Measurements from ENCODE around the gene RIN1. TPM values are rescaled to one million over a fixed set of nuclear protein-coding genes. Genes with fewer than 3 reads are reported as not detected.

Gene RIN1
- total and polyA plus RNA-seq, 9 of the 15 experiments (the other 6 are each of a cell fraction or from before 2014, with no cell fraction given): 0.01 to 1.2 (median 0.45) TPM; not detected in 1

DNA sequence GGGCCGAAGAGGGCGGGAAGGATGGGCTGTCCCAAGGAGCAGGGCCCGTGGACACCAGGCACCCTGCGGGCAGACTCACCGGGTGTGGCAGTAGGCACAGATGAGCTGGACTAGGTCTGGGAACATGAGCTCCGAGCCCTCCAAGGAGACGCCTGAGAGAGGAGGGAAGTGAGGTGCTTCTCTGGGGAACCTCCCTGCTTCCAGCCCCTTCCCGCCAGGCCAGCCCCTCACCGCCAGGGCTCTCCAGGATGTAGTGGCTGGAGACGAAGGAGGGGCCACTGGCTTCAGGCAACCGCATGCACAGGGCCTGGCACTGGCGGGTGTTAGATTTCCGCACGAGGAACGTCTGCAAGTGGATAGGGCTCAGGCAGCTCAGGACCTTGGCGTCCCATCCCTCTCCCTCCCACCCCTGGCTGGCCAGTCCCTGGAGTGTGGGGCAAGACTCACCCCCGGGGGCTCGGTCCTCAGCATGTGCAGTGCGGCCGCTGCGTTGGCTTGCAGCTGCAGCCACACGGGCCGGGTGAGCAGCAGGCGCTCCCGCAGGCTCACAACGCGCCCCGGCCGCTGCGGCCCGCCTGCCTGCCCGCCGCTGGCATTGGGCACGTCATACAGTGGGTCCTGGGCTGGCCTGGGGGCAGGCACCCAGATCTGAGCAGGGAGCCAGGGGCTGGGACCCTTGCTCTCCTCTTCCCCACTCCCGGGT lies 552 bp downstream of the RIN1 start:
- intact Hi-C loops (cut with micrococcal nuclease) (loop anchor here (1.0 kb wide), 1 partner anchor 23 kb away; no protein-coding TSS in a partner anchor), in situ Hi-C loops (cut with MboI) (no loop called here)
- Histone ChIP-seq H3K79me2 (ENCODE audit: control insufficient read depth, insufficient read depth, low read length) (no peaks in the 10 kb centered on the region), H3K9me3 (replicated peaks; ENCODE audit: control insufficient read depth, insufficient read depth, low read depth, low read length) (no peaks in the 10 kb centered on the region), H3K9ac (ENCODE audit: insufficient read depth in 1 of 2, low read depth in 2 of 2, low read length in 2 of 2) (peak overlapping the region in 1 of 2 experiments; percentile 80; a peak in 2 of 4 replicates), H3K27ac (ENCODE audit: extremely low read depth, low read depth, low read length) (no peak overlapping the region), H4K20me1 (replicated peaks; ENCODE audit: control insufficient read depth, insufficient read depth, low read length) (peaks cover 3% of the 10 kb centered on the region; the same call in 1 of the 2 replicates), H3K4me3 (no peak overlapping the region), H3K27me3 (ENCODE audit: control insufficient read depth in 2 of 2, insufficient read depth in 2 of 2, low read length in 2 of 2) (no peaks in the 10 kb centered on the region), H2AFZ (ENCODE audit: low read depth, low read length) (no peak overlapping the region), H3K4me2 (ENCODE audit: insufficient read depth, low read length) (no peak overlapping the region; the same call in 1 of the 2 replicates), H3K36me3 (ENCODE audit: control insufficient read depth, insufficient read depth, low read length) (peaks cover 35% of the 10 kb centered on the region; the same call in 1 of the 3 replicates), H3K9me1 (ENCODE audit: control insufficient read depth, insufficient read depth, low read length) (no peaks in the 10 kb centered on the region), H3K4me1 (replicated peaks in 1 of 2; ENCODE audit: control insufficient read depth in 2 of 2, insufficient read depth in 2 of 2, low read length in 2 of 2) (peaks cover 9 to 59% of the 10 kb centered on the region in 2 experiments)
- ChIA-PET POLR2A (interaction anchor here (0.6 to 1.3 kb wide), 9 partner anchors 9 to 728 kb away, joined by 3 to 6 read pairs (median 3); partner anchors contain the start of genes BRMS1 and YIF1A), CTCF (ENCODE audit: low intra/inter-chr PET ratio) (interaction anchor here (0.6 to 1.7 kb wide), 2 partner anchors 24 to 446 kb away, joined by 4 to 8 read pairs; no protein-coding TSS in a partner anchor)
- DNase-seq (ENCODE audit: extremely low read depth in 1 of 4, low spot score in 3 of 4) (peak in 1 of 4 experiments; percentile 9), ATAC-seq (no peak), FAIRE-seq (no peak)
- 45% methylated on average over 24 of the region's 35 CpGs for WGBS (ENCODE audit: insufficient coverage, low coverage, missing lambda C conversion rate)
- TF ChIP-seq, protein P1, sequence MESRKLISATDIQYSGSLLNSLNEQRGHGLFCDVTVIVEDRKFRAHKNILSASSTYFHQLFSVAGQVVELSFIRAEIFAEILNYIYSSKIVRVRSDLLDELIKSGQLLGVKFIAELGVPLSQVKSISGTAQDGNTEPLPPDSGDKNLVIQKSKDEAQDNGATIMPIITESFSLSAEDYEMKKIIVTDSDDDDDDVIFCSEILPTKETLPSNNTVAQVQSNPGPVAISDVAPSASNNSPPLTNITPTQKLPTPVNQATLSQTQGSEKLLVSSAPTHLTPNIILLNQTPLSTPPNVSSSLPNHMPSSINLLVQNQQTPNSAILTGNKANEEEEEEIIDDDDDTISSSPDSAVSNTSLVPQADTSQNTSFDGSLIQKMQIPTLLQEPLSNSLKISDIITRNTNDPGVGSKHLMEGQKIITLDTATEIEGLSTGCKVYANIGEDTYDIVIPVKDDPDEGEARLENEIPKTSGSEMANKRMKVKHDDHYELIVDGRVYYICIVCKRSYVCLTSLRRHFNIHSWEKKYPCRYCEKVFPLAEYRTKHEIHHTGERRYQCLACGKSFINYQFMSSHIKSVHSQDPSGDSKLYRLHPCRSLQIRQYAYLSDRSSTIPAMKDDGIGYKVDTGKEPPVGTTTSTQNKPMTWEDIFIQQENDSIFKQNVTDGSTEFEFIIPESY (CRISPR knock-in tag; IDR thresholded peaks at IDR 0.05): peak; percentile 84
- TF ChIP-seq RFX5 (IDR thresholded peaks at IDR 0.05; ENCODE audit: low read depth, low read length) (no peak), RBFOX2 (IDR thresholded peaks at IDR 0.05; ENCODE audit: low read depth, low read length) (0 out of 2 replicates have a peak, but pooled peaks have one; percentile 5), MXI1 (IDR thresholded peaks at IDR 0.05; ENCODE audit: low read depth, low read length) (no peak), MTA2 (IDR thresholded peaks at IDR 0.05; ENCODE audit: low read depth) (no peak), POLR2G (IDR thresholded peaks at IDR 0.05; ENCODE audit: low read depth, low read length) (peak; percentile 57), NR2C2 (CRISPR knock-in tag; IDR thresholded peaks at IDR 0.05) (no peak), NR2C2 (tag; IDR thresholded peaks at IDR 0.05) (no peak)
- no TSS peak for BruUV-seq (replicated peaks)

All from K562 (cell line).